DND-41 (cell line): ENCODE data around the gene SLC17A9.

Experiments used
- ATAC-seq: fragments of 200-7000 bp; cut with Tn5 transposase; 3 replicates; pipeline ENCODE4 v1.9.1; 2021; ENCODE audit warnings: low read depth; ENCODE audit not compliant: insufficient read depth
- DNase-seq: peaks from one replicate; pipeline ENCODE4 v3.0.0-alpha.2; 2020
- H2AFZ ChIP-seq: 2 replicates; pipeline ENCODE4 v1.6.0; 2012; ENCODE audit warnings: low read depth, low read length
- H3K27ac ChIP-seq: 2 replicates; pipeline ENCODE4 v1.5.1; 2012; ENCODE audit warnings: low read length, inconsistent platforms
- H3K27me3 ChIP-seq: fragments of 200-600 bp; sonication (generic); 2 replicates; pipeline ENCODE4 v1.6.0; 2012; ENCODE audit warnings: low read length, mild to moderate bottlenecking, inconsistent platforms; ENCODE audit not compliant: insufficient read depth, poor library complexity
- H3K36me3 ChIP-seq: 2 replicates; pipeline ENCODE4 v1.5.1; 2012; ENCODE audit warnings: low read length, inconsistent platforms; ENCODE audit not compliant: insufficient read depth
- H3K4me1 ChIP-seq: 2 replicates; pipeline ENCODE4 v1.5.1; 2012; ENCODE audit warnings: mild to moderate bottlenecking, low read length; ENCODE audit not compliant: insufficient read depth
- H3K4me2 ChIP-seq: 2 replicates; pipeline ENCODE4 v1.6.0; 2012; ENCODE audit warnings: mild to moderate bottlenecking, moderate library complexity, low read length, inconsistent platforms; ENCODE audit not compliant: insufficient read depth
- H3K4me3 ChIP-seq, 2 experiments: fragments of 200-600 bp in 1 of 2; shearing (Covaris generic) in 1 of 2; 2 replicates each; pipeline ENCODE4 v1.5.1; 2012 to 2016; ENCODE audit warnings: inconsistent platforms in 2 of 2, low read length in 2 of 2, mild to moderate bottlenecking in 2 of 2, low read depth in 1 of 2, moderate library complexity in 1 of 2
- H3K79me2 ChIP-seq: 2 replicates; pipeline ENCODE4 v1.6.0; 2012; ENCODE audit warnings: low read length, inconsistent platforms; ENCODE audit not compliant: insufficient read depth
- H3K9ac ChIP-seq: 2 replicates; pipeline ENCODE4 v1.6.0; 2012; ENCODE audit warnings: low read depth, mild to moderate bottlenecking, inconsistent platforms, low read length, moderate library complexity
- H3K9me3 ChIP-seq: 2 replicates; pipeline ENCODE4 v1.5.1; 2012; ENCODE audit warnings: low read length, moderate library complexity, mild to moderate bottlenecking, inconsistent platforms; ENCODE audit not compliant: insufficient read depth, severe bottlenecking
- H4K20me1 ChIP-seq: 2 replicates; pipeline ENCODE4 v1.6.0; 2012; ENCODE audit warnings: low read length; ENCODE audit not compliant: insufficient read depth
- EZH2 ChIP-seq: IDR thresholded peaks from 3 replicates; pipeline ENCODE4 v1.6.1; 2012; ENCODE audit warnings: borderline replicate concordance, low read depth, mild to moderate bottlenecking, moderate library complexity, low read length, inconsistent platforms; ENCODE audit not compliant: severe bottlenecking
- TF ChIP-seq, protein P1 (sequence below): IDR thresholded peaks from 2 replicates; pipeline ENCODE4 v1.5.1; 2012; ENCODE audit warnings: borderline replicate concordance, low read length, moderate library complexity, mild to moderate bottlenecking; ENCODE audit not compliant: poor library complexity, severe bottlenecking; ENCODE audit errors: extremely low read depth

Gene SLC17A9

DNA sequence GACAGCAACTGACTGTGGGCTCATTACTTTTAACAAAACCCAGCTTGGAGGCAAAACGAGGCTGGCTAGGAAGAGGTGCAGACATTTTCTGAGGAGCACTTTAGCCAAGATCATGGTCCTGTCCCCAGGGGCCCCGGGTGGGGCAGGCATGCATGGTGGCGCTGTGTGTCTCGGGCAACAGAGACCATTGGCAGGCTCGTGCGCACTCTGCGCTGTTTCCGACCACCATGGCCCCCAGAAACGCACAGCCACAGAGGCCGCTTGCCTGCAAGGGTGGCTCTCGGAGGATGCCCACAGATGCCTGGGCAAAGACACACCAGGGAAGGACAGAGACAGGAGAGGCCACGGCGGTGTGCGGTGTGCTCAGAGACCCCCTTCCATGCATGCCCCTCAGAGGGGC is 47.5 kb downstream of the SLC17A9 start:
- Histone ChIP-seq H3K4me1 (peaks cover 17% of the 10 kb centered on the region), H4K20me1 (peaks cover 9% of the 10 kb centered on the region; the same call in 1 of the 2 replicates), H3K4me2 (no peak overlapping the region), H3K9me3 (no peaks in the 10 kb centered on the region), H2AFZ (no peak overlapping the region), H3K4me3 (no peak overlapping the region), H3K27me3 (no peaks in the 10 kb centered on the region), H3K79me2 (no peaks in the 10 kb centered on the region), H3K27ac (no peak overlapping the region), H3K36me3 (0 out of 2 replicates have a peak, but pooled peaks cover 3% of the 10 kb centered on the region), H3K9ac (no peak overlapping the region)
- DNase-seq (no peak), ATAC-seq (no peak)
- no peak for TF ChIP-seq EZH2
- TF ChIP-seq, protein P1, sequence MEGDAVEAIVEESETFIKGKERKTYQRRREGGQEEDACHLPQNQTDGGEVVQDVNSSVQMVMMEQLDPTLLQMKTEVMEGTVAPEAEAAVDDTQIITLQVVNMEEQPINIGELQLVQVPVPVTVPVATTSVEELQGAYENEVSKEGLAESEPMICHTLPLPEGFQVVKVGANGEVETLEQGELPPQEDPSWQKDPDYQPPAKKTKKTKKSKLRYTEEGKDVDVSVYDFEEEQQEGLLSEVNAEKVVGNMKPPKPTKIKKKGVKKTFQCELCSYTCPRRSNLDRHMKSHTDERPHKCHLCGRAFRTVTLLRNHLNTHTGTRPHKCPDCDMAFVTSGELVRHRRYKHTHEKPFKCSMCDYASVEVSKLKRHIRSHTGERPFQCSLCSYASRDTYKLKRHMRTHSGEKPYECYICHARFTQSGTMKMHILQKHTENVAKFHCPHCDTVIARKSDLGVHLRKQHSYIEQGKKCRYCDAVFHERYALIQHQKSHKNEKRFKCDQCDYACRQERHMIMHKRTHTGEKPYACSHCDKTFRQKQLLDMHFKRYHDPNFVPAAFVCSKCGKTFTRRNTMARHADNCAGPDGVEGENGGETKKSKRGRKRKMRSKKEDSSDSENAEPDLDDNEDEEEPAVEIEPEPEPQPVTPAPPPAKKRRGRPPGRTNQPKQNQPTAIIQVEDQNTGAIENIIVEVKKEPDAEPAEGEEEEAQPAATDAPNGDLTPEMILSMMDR: no peak

DNA sequence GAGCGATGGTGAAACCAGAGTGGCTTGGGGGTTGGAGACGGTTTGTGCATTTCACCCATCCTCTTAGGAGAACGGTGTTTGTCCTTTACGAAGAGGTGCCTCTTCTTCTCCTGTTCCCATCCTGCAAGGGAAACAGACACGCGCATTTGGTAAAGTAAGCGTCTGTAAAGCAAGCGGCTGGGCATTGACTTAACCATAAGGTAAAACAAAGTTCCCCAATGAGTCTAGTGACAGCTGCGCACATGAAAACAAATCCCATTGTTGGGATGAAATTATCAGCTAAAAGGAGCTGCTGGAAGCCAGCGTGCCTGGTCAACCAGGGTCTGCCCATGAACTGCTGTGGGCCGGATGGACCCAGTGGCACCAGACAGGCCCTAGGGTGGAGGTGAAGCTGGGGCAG is 48.4 kb downstream of the SLC17A9 start:
- H3K4me1 ChIP-seq: peaks cover 26% of the 10 kb centered on the region
- H3K36me3 ChIP-seq: 0 out of 2 replicates have a peak, but pooled peaks cover 3% of the 10 kb centered on the region
- H3K79me2 ChIP-seq: peaks cover 5% of the 10 kb centered on the region
- H3K4me3 ChIP-seq: no peak overlapping the region
- H3K4me2 ChIP-seq: no peak overlapping the region
- no peak overlapping the region for H2AFZ ChIP-seq
- DNase-seq (no peak), ATAC-seq (no peak)
- no peaks in the 10 kb centered on the region for H3K9me3 ChIP-seq
- H3K27ac ChIP-seq: no peak overlapping the region
- H3K9ac ChIP-seq: no peak overlapping the region
- H4K20me1 ChIP-seq: peaks cover 18% of the 10 kb centered on the region
- TF ChIP-seq, protein P1: no peak
- TF ChIP-seq EZH2: no peak
- H3K27me3 ChIP-seq: no peaks in the 10 kb centered on the region

GRCh38 chr20:63002511-63002910 is 50.0 kb downstream of the SLC17A9 start:
- Histone ChIP-seq H3K4me2 (no peak overlapping the region), H3K27me3 (peaks cover 4% of the 10 kb centered on the region), H2AFZ (no peak overlapping the region), H3K27ac (no peak overlapping the region), H3K79me2 (peaks cover 15% of the 10 kb centered on the region), H3K36me3 (0 out of 2 replicates have a peak, but pooled peaks cover 3% of the 10 kb centered on the region), H3K9ac (no peak overlapping the region), H3K4me1 (peaks cover 40% of the 10 kb centered on the region), H4K20me1 (peaks cover 21% of the 10 kb centered on the region), H3K4me3 (no peak overlapping the region), H3K9me3 (no peaks in the 10 kb centered on the region)
- no peak for DNase-seq
- no peak for ATAC-seq
- no peak for TF ChIP-seq EZH2
- TF ChIP-seq, protein P1: no peak
